HG02763 (cell line): ENCODE measurements around the gene GGNBP2.

Experiments used
- ATAC-seq: cut with Tn5 transposase; IDR thresholded peaks from one replicate; pipeline ENCODE4 v1.9.1; 2021; ENCODE audit warnings: mild to moderate bottlenecking, moderate library complexity; ENCODE audit not compliant: unreplicated experiment

The GGNBP2 gene

GRCh38 chr17:36550491-36551417 lies 6.0 kb downstream of the GGNBP2 start:
- no peak for ATAC-seq

- no peak for ATAC-seq
Measured at GRCh38 chr17:36553459-36553858, 8.7 kb downstream of the GGNBP2 start.

GRCh38 chr17:36566081-36566480 lies 21.4 kb downstream of the GGNBP2 start:
- ATAC-seq: no peak

- no peak for ATAC-seq
Measured at GRCh38 chr17:36575028-36575427, 30.3 kb downstream of the GGNBP2 start.

- ATAC-seq: no peak
Measured at GRCh38 chr17:36576793-36577192, 32.1 kb downstream of the GGNBP2 start.

GRCh38 chr17:36578671-36579070 lies 34.0 kb downstream of the GGNBP2 start:
- no peak for ATAC-seq

- ATAC-seq: no peak
Measured at GRCh38 chr17:36583787-36584186, 39.1 kb downstream of the GGNBP2 start.

GRCh38 chr17:36586138-36586537 lies 41.4 kb downstream of the GGNBP2 start:
- ATAC-seq: no peak

GRCh38 chr17:36590082-36590481 lies 45.4 kb downstream of the GGNBP2 start:
- no peak for ATAC-seq

GRCh38 chr17:36591434-36592315 lies 47.0 kb downstream of the GGNBP2 start, which contains the start of gene DHRS11:
DHRS11 (plus strand) TSS chr17:36591879; CDS start chr17:36592010, 131 bp downstream.
- peak; percentile 91 for ATAC-seq

GRCh38 chr17:36592316-36592715 lies 47.6 kb downstream of the GGNBP2 start:
- no peak for ATAC-seq

- no peak for ATAC-seq
Measured at GRCh38 chr17:36592716-36593321, 48.1 kb downstream of the GGNBP2 start.

- ATAC-seq: no peak
Measured at GRCh38 chr17:36593656-36594316, 49.1 kb downstream of the GGNBP2 start.

GRCh38 chr17:36594626-36595401 lies 50.1 kb downstream of the GGNBP2 start:
- no peak for ATAC-seq

GRCh38 chr17:36597226-36597625 lies 52.5 kb downstream of the GGNBP2 start:
- no peak for ATAC-seq

- no peak for ATAC-seq
Measured at GRCh38 chr17:36597866-36598777, 53.4 kb downstream of the GGNBP2 start.

- no peak for ATAC-seq
Measured at GRCh38 chr17:36598951-36599401, 54.3 kb downstream of the GGNBP2 start.

- ATAC-seq: no peak
Measured at GRCh38 chr17:36599546-36600250, 55.0 kb downstream of the GGNBP2 start.
